Hepatocyte (in vitro differentiated cells): Measurements from ENCODE around the gene MEF2A. TPM values are rescaled to one million over a fixed set of nuclear protein-coding genes. Genes with fewer than 3 reads are reported as not detected.

Source experiments
- DNase-seq: peaks from one replicate; pipeline ENCODE4 v3.0.0-alpha.2; 2016; ENCODE audit warnings: low spot score
- H2AFZ ChIP-seq: fragments of 200-600 bp; sonication (generic); 2 replicates; pipeline ENCODE4 v1.6.0; 2016; ENCODE audit warnings: antibody characterized with exemption, mild to moderate bottlenecking
- H3K27ac ChIP-seq: fragments of 200-600 bp; sonication (generic); 2 replicates; pipeline ENCODE4 v1.5.1; 2016; ENCODE audit warnings: mild to moderate bottlenecking
- H3K27me3 ChIP-seq: fragments of 200-600 bp; sonication (generic); 2 replicates; pipeline ENCODE4 v1.6.1; 2016
- H3K36me3 ChIP-seq: fragments of 200-600 bp; sonication (generic); replicated peaks from 2 replicates; pipeline ENCODE4 v1.5.1; 2016; ENCODE audit warnings: low read depth; ENCODE audit not compliant: insufficient read depth
- H3K4me1 ChIP-seq: fragments of 200-600 bp; sonication (generic); 2 replicates; pipeline ENCODE4 v1.5.1; 2016; ENCODE audit warnings: mild to moderate bottlenecking, moderate library complexity; ENCODE audit not compliant: insufficient read depth
- H3K4me2 ChIP-seq: fragments of 200-600 bp; sonication (generic); 2 replicates; pipeline ENCODE4 v1.6.0; 2016
- H3K4me3 ChIP-seq: fragments of 200-600 bp; sonication (generic); 2 replicates; pipeline ENCODE4 v1.5.1; 2016; ENCODE audit warnings: mild to moderate bottlenecking
- H3K79me2 ChIP-seq: fragments of 200-600 bp; sonication (generic); 2 replicates; pipeline ENCODE4 v1.6.0; 2017; ENCODE audit warnings: mild to moderate bottlenecking
- H3K9me2 ChIP-seq: fragments of 200-600 bp; sonication (generic); replicated peaks from 2 replicates; pipeline ENCODE4 v1.6.0; 2017; ENCODE audit warnings: mild to moderate bottlenecking; ENCODE audit not compliant: insufficient read depth
- H3K9me3 ChIP-seq: fragments of 200-600 bp; sonication (generic); 2 replicates; pipeline ENCODE4 v1.5.1; 2016; ENCODE audit warnings: low read depth, mild to moderate bottlenecking
- H4K20me1 ChIP-seq: fragments of 200-600 bp; sonication (generic); 2 replicates; pipeline ENCODE4 v1.6.0; 2016; ENCODE audit warnings: mild to moderate bottlenecking; ENCODE audit not compliant: insufficient read depth, poor library complexity, severe bottlenecking
- CTCF ChIP-seq: fragments of 200-600 bp; sonication (generic); IDR thresholded peaks from 2 replicates; pipeline ENCODE4 v1.5.1; 2016; ENCODE audit warnings: antibody characterized with exemption, mild to moderate bottlenecking; ENCODE audit not compliant: poor library complexity
- EZH2 ChIP-seq: fragments of 200-600 bp; sonication (generic); IDR thresholded peaks from 2 replicates; pipeline ENCODE4 v1.6.1; 2016; ENCODE audit warnings: antibody characterized with exemption, mild to moderate bottlenecking, borderline replicate concordance
- EZH2phosphoT487 ChIP-seq: fragments of 200-600 bp; sonication (generic); IDR thresholded peaks from one replicate; pipeline ENCODE4 v1.6.1; 2018; ENCODE audit warnings: antibody characterized with exemption, mild to moderate bottlenecking, low read depth, moderate library complexity; ENCODE audit not compliant: unreplicated experiment, severe bottlenecking
- WGBS: methylation state at CpG from one replicate; pipeline ENCODE4 v1.1.6; 2016; ENCODE audit warnings: low lambda C conversion rate; ENCODE audit errors: missing lambda C conversion rate; 5-methylcytosine and 5-hydroxymethylcytosine counted together
- polyA plus RNA-seq: library from polyadenylated mRNA; unstranded; fragments of >200 nt; fragmentation: Nextera tagmentation; extraction: Ambion mirVana; gene quantifications from 2 replicates; pipeline ENCODE4 v1.2.1, GENCODE V29; 2016
- total RNA-seq: library from RNA; depleted of rRNA; stranded (reverse); fragments of >200 nt; gene quantifications from 2 replicates; pipeline ENCODE4 v1.2.3, GENCODE V29; 2014

The MEF2A gene
- total and polyA plus RNA-seq, 2 experiments from 2014 or later = 20.4 to 56.7 TPM

- Histone ChIP-seq H3K79me2 (peaks cover 100% of the 10 kb centered on the region), H3K27ac (no peak overlapping the region), H3K4me2 (no peak overlapping the region), H3K9me2 (no peaks in the 10 kb centered on the region), H2AFZ (no peak overlapping the region), H4K20me1 (peaks cover 29% of the 10 kb centered on the region), H3K4me3 (no peak overlapping the region), H3K36me3 (no peaks in the 10 kb centered on the region), H3K4me1 (peaks cover 5% of the 10 kb centered on the region), H3K27me3 (no peaks in the 10 kb centered on the region), H3K9me3 (peaks cover 3% of the 10 kb centered on the region)
- TF ChIP-seq EZH2 = no peak
- no peak for TF ChIP-seq CTCF
- no peak for TF ChIP-seq EZH2phosphoT487
- 95% methylated on average over 6 of the region's 6 CpGs for WGBS
- no peak for DNase-seq
Measured at GRCh38 chr15:99593070-99593469, 27.3 kb downstream of the MEF2A start.

GRCh38 chr15:99594916-99595315 lies 29.1 kb downstream of the MEF2A start:
- 92% methylated on average over 2 of the region's 2 CpGs for WGBS
- H3K27ac ChIP-seq = no peak overlapping the region
- no peaks in the 10 kb centered on the region for H3K27me3 ChIP-seq
- no peaks in the 10 kb centered on the region for H3K9me2 ChIP-seq
- TF ChIP-seq EZH2phosphoT487 (no peak), EZH2 (no peak), CTCF (no peak)
- no peaks in the 10 kb centered on the region for H3K36me3 ChIP-seq
- H3K79me2 ChIP-seq = peaks cover 100% of the 10 kb centered on the region
- peaks cover 14% of the 10 kb centered on the region for H4K20me1 ChIP-seq
- H3K4me1 ChIP-seq = peaks cover 5% of the 10 kb centered on the region
- H3K4me2 ChIP-seq = no peak overlapping the region
- DNase-seq = no peak
- no peak overlapping the region for H3K4me3 ChIP-seq
- peaks cover 3% of the 10 kb centered on the region for H3K9me3 ChIP-seq
- H2AFZ ChIP-seq = no peak overlapping the region

- Histone ChIP-seq H3K4me1 (no peaks in the 10 kb centered on the region), H3K36me3 (no peaks in the 10 kb centered on the region), H3K9me2 (no peaks in the 10 kb centered on the region), H3K4me2 (no peak overlapping the region), H2AFZ (no peak overlapping the region), H4K20me1 (peaks cover 4% of the 10 kb centered on the region), H3K9me3 (peaks cover 3% of the 10 kb centered on the region), H3K79me2 (peaks cover 99% of the 10 kb centered on the region), H3K4me3 (no peak overlapping the region), H3K27me3 (no peaks in the 10 kb centered on the region), H3K27ac (no peak overlapping the region)
- WGBS = 100% methylated on average over 3 of the region's 3 CpGs
- no peak for TF ChIP-seq EZH2phosphoT487
- TF ChIP-seq EZH2 = no peak
- no peak for TF ChIP-seq CTCF
- DNase-seq = no peak
Measured at GRCh38 chr15:99598296-99598695, 32.5 kb downstream of the MEF2A start.

GRCh38 chr15:99603828-99604227 lies 38.0 kb downstream of the MEF2A start:
- no peak for TF ChIP-seq CTCF
- no peak for TF ChIP-seq EZH2phosphoT487
- TF ChIP-seq EZH2 = no peak
- no peak overlapping the region for H3K4me2 ChIP-seq
- H3K9me3 ChIP-seq = no peaks in the 10 kb centered on the region
- DNase-seq = no peak
- peaks cover 99% of the 10 kb centered on the region for H3K79me2 ChIP-seq
- H3K36me3 ChIP-seq = no peaks in the 10 kb centered on the region
- 97% methylated on average over 1 of the region's 1 CpG for WGBS
- H3K27ac ChIP-seq = no peak overlapping the region
- H4K20me1 ChIP-seq = peaks cover 18% of the 10 kb centered on the region
- no peaks in the 10 kb centered on the region for H3K9me2 ChIP-seq
- no peaks in the 10 kb centered on the region for H3K4me1 ChIP-seq
- no peak overlapping the region for H3K4me3 ChIP-seq
- no peak overlapping the region for H2AFZ ChIP-seq
- H3K27me3 ChIP-seq = no peaks in the 10 kb centered on the region
